H1 (cell line): ENCODE measurements around the gene DEK. TPM values are rescaled to one million over a fixed set of nuclear protein-coding genes. Genes with fewer than 3 reads are reported as not detected.
"Not testable (repeated sequence)": the region's sequence is repeated elsewhere in the genome, so short reads cannot be mapped to it uniquely, and the experiment has no call there.

Source experiments
- CTCF ChIA-PET: fragments of 300-600 bp; sonication (Branson Sonifier 250); formaldehyde crosslinking; loops from one replicate; lab custom pipeline; 2021; ENCODE audit not compliant: partially characterized antibody; lab: Charles Lee
- POLR2A ChIA-PET: fragments of 300-600 bp; sonication (Branson Sonifier 250); formaldehyde crosslinking; loops from one replicate; lab custom pipeline; 2021; ENCODE audit warnings: inconsistent platforms; ENCODE audit not compliant: partially characterized antibody; lab: Charles Lee
- DNase-seq, 2 experiments: peaks; one replicate each; pipeline versions ENCODE4 v3.0.0 to v3.0.0-alpha.2; 2010 to 2022; ENCODE audit warnings: low spot score in 2 of 2, low read depth in 1 of 2, mixed read lengths in 1 of 2
- FAIRE-seq: peaks from 2 replicates; lab custom pipeline; 2011; peaks lifted over from hg19 to GRCh38; lab: Jason Lieb, UNC
- H2AFZ ChIP-seq: 2 replicates; pipeline ENCODE4 v1.8.1; 2012; ENCODE audit warnings: low read length, inconsistent platforms
- H2AK5ac ChIP-seq: 2 replicates; pipeline ENCODE4 v1.6.1; 2013; ENCODE audit warnings: low read depth, low read length
- H2BK120ac ChIP-seq: replicated peaks from 2 replicates; pipeline ENCODE3; 2013; ENCODE audit warnings: low read depth, low read length, inconsistent platforms
- H2BK12ac ChIP-seq: 2 replicates; pipeline ENCODE4 v1.6.1; 2013; ENCODE audit warnings: low read depth, low read length
- H2BK15ac ChIP-seq: 2 replicates; pipeline ENCODE4 v1.6.1; 2013; ENCODE audit warnings: low read length
- H2BK20ac ChIP-seq: 2 replicates; pipeline ENCODE4 v1.6.1; 2013; ENCODE audit warnings: low read length
- H2BK5ac ChIP-seq: 2 replicates; pipeline ENCODE4 v1.6.1; 2013; ENCODE audit warnings: low read depth, low read length
- H3K14ac ChIP-seq: 2 replicates; pipeline ENCODE4 v1.6.1; 2013; ENCODE audit warnings: inconsistent platforms; ENCODE audit not compliant: insufficient read length
- H3K18ac ChIP-seq: 2 replicates; pipeline ENCODE4 v1.6.1; 2013; ENCODE audit warnings: low read length; ENCODE audit errors: extremely low read depth
- H3K23ac ChIP-seq: 2 replicates; pipeline ENCODE4 v1.6.1; 2013; ENCODE audit warnings: inconsistent platforms; ENCODE audit not compliant: insufficient read length
- H3K23me2 ChIP-seq: 2 replicates; pipeline ENCODE4 v1.6.1; 2013; ENCODE audit warnings: low read depth, low read length
- H3K27ac ChIP-seq: 2 replicates; pipeline ENCODE4 v1.6.1; 2011; ENCODE audit warnings: low read depth, low read length, inconsistent platforms
- H3K27me3 ChIP-seq, 4 experiments: replicated peaks in 1 of 4; 1 replicate in 1 of 4; 2 replicates in 3 of 4; pipeline versions ENCODE4 v1.6.1 to v1.8.1; 2011 to 2013; ENCODE audit warnings: low read length in 3 of 4, mild to moderate bottlenecking in 3 of 4, inconsistent platforms in 2 of 4, mixed read lengths in 2 of 4, moderate library complexity in 1 of 4; ENCODE audit not compliant: control insufficient read depth in 3 of 4, insufficient read depth in 3 of 4; ENCODE audit errors: extremely low read depth in 1 of 4
- H3K36me3 ChIP-seq, 4 experiments: 2 replicates each; pipeline versions ENCODE4 v1.6.1 to v1.8.1; 2011 to 2013; ENCODE audit warnings: mild to moderate bottlenecking in 4 of 4, low read length in 3 of 4, moderate library complexity in 2 of 4, control low read depth in 1 of 4, inconsistent platforms in 1 of 4; ENCODE audit not compliant: insufficient read depth in 4 of 4, control insufficient read depth in 2 of 4
- H3K4ac ChIP-seq: replicated peaks from 2 replicates; pipeline ENCODE3; 2013; ENCODE audit warnings: low read length, low read depth, mixed read lengths, inconsistent platforms; ENCODE audit not compliant: insufficient read length
- H3K4me1 ChIP-seq, 4 experiments: replicated peaks in 1 of 4; 1 replicate in 1 of 4; 2 replicates in 3 of 4; pipeline versions ENCODE4 v1.6.1 to v1.8.1; 2011 to 2013; ENCODE audit warnings: low read length in 3 of 4, inconsistent platforms in 2 of 4, mixed read lengths in 1 of 4; ENCODE audit not compliant: insufficient read depth in 4 of 4, control insufficient read depth in 3 of 4
- H3K4me2 ChIP-seq, 2 experiments: 2 replicates each; pipeline versions ENCODE4 v1.6.1 to v1.8.1; 2011 to 2013; ENCODE audit warnings: low read depth in 2 of 2, low read length in 2 of 2, control low read depth in 1 of 2, inconsistent platforms in 1 of 2, mild to moderate bottlenecking in 1 of 2; ENCODE audit not compliant: insufficient read depth in 1 of 2
- H3K4me3 ChIP-seq, 4 experiments: fragments of 200-600, 300-600 bp in 1 of 4; sonication (generic), shearing (Covaris generic), sonication (Bioruptor Twin) in 1 of 4; 2 replicates each; pipeline versions ENCODE4 v1.5.1 to v1.8.1; 2011 to 2016; ENCODE audit warnings: low read length in 4 of 4, low read depth in 3 of 4, control low read depth in 2 of 4, inconsistent platforms in 2 of 4, mild to moderate bottlenecking in 2 of 4, mixed read lengths in 1 of 4, moderate library complexity in 1 of 4; ENCODE audit not compliant: insufficient read depth in 2 of 4; ENCODE audit errors: extremely low read depth in 1 of 4
- H3K56ac ChIP-seq: replicated peaks from 2 replicates; pipeline ENCODE3; 2013; ENCODE audit warnings: low read depth, mild to moderate bottlenecking, mixed read lengths, low read length, inconsistent platforms; ENCODE audit not compliant: insufficient read length
- H3K79me1 ChIP-seq: 2 replicates; pipeline ENCODE4 v1.6.1; 2013; ENCODE audit warnings: low read depth, low read length, control low read depth
- H3K79me2 ChIP-seq, 2 experiments: 2 replicates each; pipeline versions ENCODE4 v1.6.1 to v1.8.1; 2012 to 2013; ENCODE audit warnings: low read length in 2 of 2, mild to moderate bottlenecking in 2 of 2, inconsistent platforms in 1 of 2; ENCODE audit not compliant: insufficient read depth in 2 of 2, control insufficient read depth in 1 of 2
- H3K9ac ChIP-seq, 4 experiments: replicated peaks in 1 of 4; 1 replicate in 1 of 4; 2 replicates in 3 of 4; pipeline versions ENCODE4 v1.6.1 to v1.8.1; 2011 to 2013; ENCODE audit warnings: low read depth in 3 of 4, low read length in 3 of 4, control low read depth in 2 of 4, mild to moderate bottlenecking in 2 of 4, moderate library complexity in 2 of 4, inconsistent platforms in 1 of 4; ENCODE audit errors: extremely low read depth in 1 of 4
- H3K9me3 ChIP-seq, 2 experiments: 2 replicates each; pipeline versions ENCODE4 v1.6.1 to v1.8.1; 2012 to 2013; ENCODE audit warnings: mild to moderate bottlenecking in 2 of 2, moderate library complexity in 2 of 2, control low read depth in 1 of 2, inconsistent platforms in 1 of 2, low read depth in 1 of 2, low read length in 1 of 2, mixed read lengths in 1 of 2; ENCODE audit not compliant: insufficient read depth in 2 of 2
- H4K20me1 ChIP-seq, 2 experiments: replicated peaks in 1 of 2; 2 replicates each; pipeline versions ENCODE3 to v1.8.1; 2011 to 2013; ENCODE audit warnings: inconsistent platforms in 2 of 2, low read length in 2 of 2, mild to moderate bottlenecking in 1 of 2; ENCODE audit not compliant: insufficient read depth in 2 of 2, control insufficient read depth in 1 of 2
- H4K5ac ChIP-seq: 2 replicates; pipeline ENCODE4 v1.6.1; 2013; ENCODE audit warnings: low read length, low read depth, mixed read lengths, inconsistent platforms; ENCODE audit not compliant: insufficient read length
- H4K8ac ChIP-seq: 2 replicates; pipeline ENCODE4 v1.8.0; 2013; ENCODE audit warnings: mild to moderate bottlenecking, moderate library complexity, low read length, inconsistent platforms; ENCODE audit not compliant: insufficient read depth; ENCODE audit errors: extremely low read depth
- H4K91ac ChIP-seq: replicated peaks from 2 replicates; pipeline ENCODE3; 2013; ENCODE audit warnings: low read length, mixed read lengths, inconsistent platforms; ENCODE audit not compliant: insufficient read length
- WGBS, 2 experiments: shearing (Covaris generic) in 1 of 2; methylation state at CpG; one replicate each; pipeline versions ENCODE4 v1.1.6 to v1.1.7; 2013 to 2015; ENCODE audit warnings: low lambda C conversion rate in 2 of 2, mixed read lengths in 2 of 2, inconsistent platforms in 1 of 2, low coverage in 1 of 2, missing lambda C conversion rate in 1 of 2; ENCODE audit not compliant: insufficient replicate concordance in 2 of 2, insufficient coverage in 1 of 2, insufficient read length in 1 of 2; ENCODE audit errors: extremely low coverage in 1 of 2, missing lambda C conversion rate in 1 of 2; 5-methylcytosine and 5-hydroxymethylcytosine counted together
- polyA plus RNA-seq, 7 experiments: library from polyadenylated mRNA; depleted of rRNA in 3 of 7; stranded (reverse) in 5 of 7; unstranded in 2 of 7; fragments of >200 nt in 5 of 7; fragments of 200-250 nt in 2 of 7; gene quantifications; 1 replicate in 5 of 7; 2 replicates in 1 of 7; 4 replicates in 1 of 7; pipeline versions ENCODE4 v1.2.1 to v1.2.3, GENCODE V29; 2011 to 2013; ENCODE audit warnings: missing spikeins in 2 of 7, mixed read lengths in 2 of 7
- total RNA-seq: library from RNA; stranded (reverse); fragmentation: NEBNext Ultra II Directional; extraction: Animal tissue kit (Norgen Biotek cat#: 25700); gene quantifications from 2 replicates; pipeline ENCODE4 v1.2.1, GENCODE V29; 2021

The DEK gene
- total and polyA plus RNA-seq, 2 of the 8 experiments (the other 6 are each of a cell fraction or from before 2014, with no cell fraction given): 40.0 to 228 TPM

GRCh38 chr6:18226451-18227105 lies 37.8 kb downstream of the DEK start:
- H3K23ac ChIP-seq, H2BK12ac ChIP-seq, H3K4me1 ChIP-seq, H3K23me2 ChIP-seq, H3K14ac ChIP-seq, H3K27me3 ChIP-seq, H2BK5ac ChIP-seq, H2AFZ ChIP-seq, H4K91ac ChIP-seq, H3K27ac ChIP-seq, H3K56ac ChIP-seq, H4K5ac ChIP-seq, H3K9ac ChIP-seq, H3K4me2 ChIP-seq, H4K8ac ChIP-seq, H3K18ac ChIP-seq, H2BK120ac ChIP-seq, FAIRE-seq, H3K4ac ChIP-seq, H2AK5ac ChIP-seq, H3K79me1 ChIP-seq, H2BK20ac ChIP-seq, H4K20me1 ChIP-seq, H3K4me3 ChIP-seq, H2BK15ac ChIP-seq, H3K79me2 ChIP-seq: not testable (repeated sequence)
- peaks cover 6 to 75% (median 46%) of the 10 kb centered on the region in 4 experiments; a peak in 7 of 8 replicates for H3K36me3 ChIP-seq
- 98% methylated on average over 5 of the region's 5 CpGs; no CpG with 5 or more reads in 1 of the 2 experiments for WGBS, 2 experiments
- ChIA-PET CTCF (interaction anchor here (1.0 to 1.3 kb wide), 2 partner anchors 9 to 20 kb away, joined by 3 read pairs; no protein-coding TSS in a partner anchor), POLR2A (interaction anchor here (1.0 to 1.2 kb wide), 2 partner anchors 8 to 21 kb away, joined by 3 read pairs; no protein-coding TSS in a partner anchor)
- H3K9me3 ChIP-seq: peaks cover 13 to 14% of the 10 kb centered on the region in 2 experiments
- peak in 1 of 2 experiments; percentile 39 for DNase-seq
